Colonic mucosa (tissue), 4 donors: ENCODE measurements around the gene CASP8. TPM values are rescaled to one million over a fixed set of nuclear protein-coding genes. Genes with fewer than 3 reads are reported as not detected.

Experiments
- DNase-seq: peaks from one replicate; pipeline ENCODE4 v3.0.0-alpha.2; 2020
- H3K27ac ChIP-seq: fragments of 200-600 bp; one replicate; pipeline ENCODE4 v1.8.0; 2021
- H3K27me3 ChIP-seq: fragments of 200-600 bp; one replicate; pipeline ENCODE4 v1.8.0; 2021
- H3K36me3 ChIP-seq: fragments of 200-600 bp; one replicate; pipeline ENCODE4 v1.8.0; 2021
- H3K4me1 ChIP-seq: fragments of 200-600 bp; one replicate; pipeline ENCODE4 v1.8.0; 2021; ENCODE audit warnings: mild to moderate bottlenecking
- H3K4me3 ChIP-seq: fragments of 200-600 bp; one replicate; pipeline ENCODE4 v1.8.0; 2021
- H3K9ac ChIP-seq, 2 donors: one replicate each; pipeline ENCODE4 v1.7.0; 2013; ENCODE audit warnings: control low read depth in 2 of 2, low read depth in 2 of 2, low read length in 2 of 2
- H3K9me3 ChIP-seq: fragments of 200-600 bp; one replicate; pipeline ENCODE4 v1.8.0; 2021
- CTCF ChIP-seq: fragments of 200-600 bp; IDR thresholded peaks from one replicate; pipeline ENCODE4 v1.8.0; 2022; ENCODE audit warnings: antibody characterized with exemption, mild to moderate bottlenecking
- intact Hi-C: fragments of 100-400 bp; cut with DNase I; formaldehyde crosslinking; loops from one replicate; pipeline ENCODE4 v1.14.1; 2022
- total RNA-seq, 2 donors: library from RNA; stranded (reverse); fragmentation: NEBNext Ultra II Directional in 1 of 2; extraction: Animal tissue kit (Norgen Biotek cat#: 25700) in 1 of 2; gene quantifications; one replicate each; pipeline ENCODE4 v1.2.1, GENCODE V29; 2021
- donor health status: healthy.
- donor health status: DM: no; HTN: no; CAD: no.
- donor health status: DM: no; HTN: no; CAD: no.

Gene CASP8
- total RNA-seq, 2 donors from 2014 or later: 25.5 to 31.9 TPM

GRCh38 chr2:201246280-201246679 is 14.1 kb upstream of the CASP8 start:
- H3K4me3 ChIP-seq: no peak overlapping the region
- TF ChIP-seq CTCF: no peak
- H3K27ac ChIP-seq: no peak overlapping the region
- no peaks in the 10 kb centered on the region for H3K27me3 ChIP-seq
- H3K9ac ChIP-seq: no peak overlapping the region
- intact Hi-C loops: no loop called here
- H3K4me1 ChIP-seq: no peaks in the 10 kb centered on the region
- H3K36me3 ChIP-seq: no peaks in the 10 kb centered on the region
- H3K9me3 ChIP-seq: no peaks in the 10 kb centered on the region
- no peak for DNase-seq

GRCh38 chr2:201248288-201248844 is 12.0 kb upstream of the CASP8 start:
- no peaks in the 10 kb centered on the region for H3K4me1 ChIP-seq
- H3K27me3 ChIP-seq: no peaks in the 10 kb centered on the region
- no peaks in the 10 kb centered on the region for H3K36me3 ChIP-seq
- DNase-seq: no peak
- H3K9ac ChIP-seq: no peak overlapping the region
- H3K9me3 ChIP-seq: no peaks in the 10 kb centered on the region
- no peak overlapping the region for H3K4me3 ChIP-seq
- no peak overlapping the region for H3K27ac ChIP-seq
- intact Hi-C loops: no loop called here
- TF ChIP-seq CTCF: no peak

GRCh38 chr2:201249889-201250288 is 10.4 kb upstream of the CASP8 start:
- no peak for DNase-seq
- Histone ChIP-seq H3K9me3 (no peaks in the 10 kb centered on the region), H3K36me3 (no peaks in the 10 kb centered on the region), H3K4me1 (no peaks in the 10 kb centered on the region), H3K4me3 (no peak overlapping the region), H3K9ac (no peak overlapping the region), H3K27me3 (no peaks in the 10 kb centered on the region), H3K27ac (no peak overlapping the region)
- intact Hi-C loops: no loop called here
- TF ChIP-seq CTCF: no peak

- Histone ChIP-seq H3K9me3 (no peaks in the 10 kb centered on the region), H3K27me3 (no peaks in the 10 kb centered on the region), H3K4me1 (no peaks in the 10 kb centered on the region), H3K36me3 (no peaks in the 10 kb centered on the region), H3K9ac (no peak overlapping the region), H3K4me3 (no peak overlapping the region), H3K27ac (no peak overlapping the region)
- intact Hi-C loops: no loop called here
- no peak for DNase-seq
- TF ChIP-seq CTCF: no peak
Measured at GRCh38 chr2:201250741-201251140, 9.6 kb upstream of the CASP8 start.

- Histone ChIP-seq H3K27ac (no peak overlapping the region), H3K27me3 (no peaks in the 10 kb centered on the region), H3K9me3 (no peaks in the 10 kb centered on the region), H3K4me1 (no peaks in the 10 kb centered on the region), H3K36me3 (no peaks in the 10 kb centered on the region), H3K4me3 (no peak overlapping the region), H3K9ac (peak overlapping the region in 1 of 2 donors; percentile 29)
- TF ChIP-seq CTCF: no peak
- intact Hi-C loops: no loop called here
- DNase-seq: peak; percentile 63
Measured at GRCh38 chr2:201254081-201254730, 6.1 kb upstream of the CASP8 start.
